Astrocyte of the spinal cord (primary cell): ENCODE results near the gene PINK1.
"Not testable (repeated sequence)": the region's sequence is repeated elsewhere in the genome, so short reads cannot be mapped to it uniquely, and the experiment has no call there.

ENCODE experiments used
- DNase-seq: peaks from one replicate; pipeline ENCODE4 v3.0.0; 2011; ENCODE audit warnings: low read depth, low spot score
- H3K4me3 ChIP-seq: 2 replicates; pipeline ENCODE4 v1.5.1; 2011; ENCODE audit warnings: low read depth, mild to moderate bottlenecking, low read length, moderate library complexity
- in situ Hi-C: cut with HindIII; loops from 2 replicates; pipeline ENCODE4 v1.10.0; 2017; ENCODE audit warnings: low sequenced_read_pairs
- TF ChIP-seq, protein P1 (sequence below): IDR thresholded peaks from 2 replicates; pipeline ENCODE4 v1.5.1; 2012; ENCODE audit warnings: low read depth, mild to moderate bottlenecking, low read length, inconsistent platforms

Gene PINK1

DNA sequence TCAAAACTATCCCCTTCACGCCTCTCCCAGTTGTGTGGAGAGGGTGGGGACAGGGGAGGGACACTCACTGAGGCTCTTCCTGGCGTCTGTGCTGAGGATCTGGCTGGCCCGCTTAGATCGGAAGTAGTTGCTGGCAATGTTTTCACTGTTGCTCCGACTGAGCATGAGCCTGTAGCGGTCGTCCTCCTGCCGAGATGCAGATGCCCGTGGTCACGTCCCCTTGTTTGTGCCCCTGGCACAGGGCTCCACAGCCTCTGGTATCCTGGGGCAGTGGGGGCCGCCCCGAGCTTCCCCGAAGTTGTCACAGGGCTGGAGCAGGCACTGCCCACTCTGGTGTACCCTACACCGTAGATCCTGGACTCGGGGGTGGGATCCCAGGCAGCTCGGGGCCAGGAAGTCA, 32.9 kb downstream of the PINK1 start:
- no peak for DNase-seq
- in situ Hi-C loops: no loop called here
- no peak overlapping the region for H3K4me3 ChIP-seq
- TF ChIP-seq, protein P1, sequence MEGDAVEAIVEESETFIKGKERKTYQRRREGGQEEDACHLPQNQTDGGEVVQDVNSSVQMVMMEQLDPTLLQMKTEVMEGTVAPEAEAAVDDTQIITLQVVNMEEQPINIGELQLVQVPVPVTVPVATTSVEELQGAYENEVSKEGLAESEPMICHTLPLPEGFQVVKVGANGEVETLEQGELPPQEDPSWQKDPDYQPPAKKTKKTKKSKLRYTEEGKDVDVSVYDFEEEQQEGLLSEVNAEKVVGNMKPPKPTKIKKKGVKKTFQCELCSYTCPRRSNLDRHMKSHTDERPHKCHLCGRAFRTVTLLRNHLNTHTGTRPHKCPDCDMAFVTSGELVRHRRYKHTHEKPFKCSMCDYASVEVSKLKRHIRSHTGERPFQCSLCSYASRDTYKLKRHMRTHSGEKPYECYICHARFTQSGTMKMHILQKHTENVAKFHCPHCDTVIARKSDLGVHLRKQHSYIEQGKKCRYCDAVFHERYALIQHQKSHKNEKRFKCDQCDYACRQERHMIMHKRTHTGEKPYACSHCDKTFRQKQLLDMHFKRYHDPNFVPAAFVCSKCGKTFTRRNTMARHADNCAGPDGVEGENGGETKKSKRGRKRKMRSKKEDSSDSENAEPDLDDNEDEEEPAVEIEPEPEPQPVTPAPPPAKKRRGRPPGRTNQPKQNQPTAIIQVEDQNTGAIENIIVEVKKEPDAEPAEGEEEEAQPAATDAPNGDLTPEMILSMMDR: no peak

DNA sequence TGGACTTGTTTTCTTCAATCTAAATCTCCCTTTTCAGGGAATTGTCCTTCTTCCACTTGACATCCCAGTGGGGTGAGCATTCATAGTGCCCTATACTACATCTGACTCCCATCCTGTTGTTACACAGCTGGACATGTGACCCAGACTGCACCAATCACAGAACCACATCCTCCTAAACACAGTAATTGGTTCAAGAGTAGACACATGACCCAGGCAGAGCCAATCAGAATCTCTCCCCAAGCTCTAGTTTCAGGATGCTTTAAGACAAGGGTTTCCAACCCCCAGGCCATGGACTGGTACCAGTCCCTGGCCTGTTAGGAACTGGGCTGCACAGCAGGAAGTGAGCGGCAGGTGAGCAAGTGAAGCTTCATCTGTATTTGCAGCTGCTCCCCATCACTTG, 33.5 kb downstream of the PINK1 start:
- no peak for DNase-seq
- TF ChIP-seq, protein P1: no peak
- in situ Hi-C loops: no loop called here
- no peak overlapping the region for H3K4me3 ChIP-seq

DNA sequence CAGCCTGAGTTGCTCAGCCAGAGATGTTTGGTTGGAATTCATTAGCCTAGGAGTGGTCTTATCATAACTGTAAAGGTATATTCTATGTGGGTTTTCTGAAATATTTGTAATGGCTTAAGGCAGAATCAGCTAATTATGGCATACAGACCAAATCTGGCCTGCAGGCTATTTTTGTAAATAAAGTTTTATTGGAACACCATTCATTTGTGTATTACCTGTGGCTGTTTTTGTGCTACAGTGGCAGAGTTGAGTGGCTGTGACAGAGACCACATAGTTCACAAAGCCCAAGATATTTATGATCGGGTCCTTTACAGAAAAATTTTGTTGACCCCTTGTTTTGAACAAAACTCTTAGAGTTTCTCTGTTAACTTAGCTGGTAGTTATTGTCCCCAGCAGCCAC, 35.3 kb downstream of the PINK1 start:
- no peak for DNase-seq
- TF ChIP-seq, protein P1: no peak
- in situ Hi-C loops: no loop called here
- H3K4me3 ChIP-seq: no peak overlapping the region

DNA sequence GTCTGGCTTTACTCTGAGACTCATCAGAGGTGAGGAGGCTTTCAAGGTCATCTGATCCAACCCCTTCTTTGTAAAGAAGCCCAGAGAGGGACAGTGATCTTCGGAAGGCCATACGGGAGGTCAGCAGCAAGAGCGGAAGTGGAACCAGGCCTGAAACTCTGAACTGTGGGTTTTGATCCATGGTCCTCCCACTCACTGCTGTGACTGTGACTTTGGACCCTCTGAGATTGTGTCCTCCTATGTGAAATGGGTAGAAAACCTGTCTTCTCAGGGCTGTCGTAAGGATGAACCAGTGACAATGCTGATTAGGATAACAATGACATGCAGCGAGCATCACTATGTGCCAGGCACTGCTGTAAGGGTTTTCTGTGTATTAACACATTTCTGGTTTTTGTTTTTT, 37.7 kb downstream of the PINK1 start:
- in situ Hi-C loops: no loop called here
- DNase-seq: no peak
- H3K4me3 ChIP-seq: no peak overlapping the region
- TF ChIP-seq, protein P1: no peak

DNA sequence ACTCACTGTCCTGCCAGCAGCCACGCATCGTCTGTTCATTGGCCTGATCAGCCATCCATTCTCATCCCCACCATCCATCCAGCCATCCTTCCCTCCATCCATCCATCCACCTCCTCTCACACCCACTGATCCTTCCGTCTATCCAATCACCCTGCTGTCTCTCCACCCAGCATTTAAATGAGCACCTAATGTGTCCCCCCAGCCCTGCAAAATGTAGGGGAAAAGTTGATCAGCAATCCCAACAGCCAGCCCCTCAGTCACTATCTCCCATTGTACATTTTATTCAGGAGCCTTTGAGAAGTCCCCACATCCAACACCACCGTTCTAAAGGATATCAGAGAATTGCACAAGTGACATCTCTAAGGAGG, 39.0 kb downstream of the PINK1 start:
- DNase-seq: no peak
- in situ Hi-C loops: no loop called here
- TF ChIP-seq, protein P1: no peak
- H3K4me3 ChIP-seq: no peak overlapping the region

DNA sequence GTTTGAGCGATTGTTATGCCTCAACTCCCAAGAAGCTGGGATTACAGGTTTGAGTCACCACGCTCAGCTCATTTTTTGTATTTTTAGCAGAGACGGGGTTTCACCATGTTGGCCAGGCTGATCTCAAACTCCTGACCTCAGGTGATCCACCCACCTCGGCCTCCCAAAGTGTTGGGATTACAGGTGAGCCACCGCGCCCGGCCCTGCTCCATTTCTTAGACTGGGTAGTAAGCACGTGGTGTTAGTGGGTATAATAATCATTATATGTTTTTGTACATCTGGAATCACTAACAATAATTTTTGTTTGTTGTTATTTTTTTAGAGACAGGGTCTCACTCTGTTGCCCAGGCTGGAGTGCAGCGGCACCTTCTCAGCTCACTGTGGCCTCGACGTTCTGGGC, 40.4 kb downstream of the PINK1 start:
- in situ Hi-C loops, DNase-seq, H3K4me3 ChIP-seq: not testable (repeated sequence)

DNA sequence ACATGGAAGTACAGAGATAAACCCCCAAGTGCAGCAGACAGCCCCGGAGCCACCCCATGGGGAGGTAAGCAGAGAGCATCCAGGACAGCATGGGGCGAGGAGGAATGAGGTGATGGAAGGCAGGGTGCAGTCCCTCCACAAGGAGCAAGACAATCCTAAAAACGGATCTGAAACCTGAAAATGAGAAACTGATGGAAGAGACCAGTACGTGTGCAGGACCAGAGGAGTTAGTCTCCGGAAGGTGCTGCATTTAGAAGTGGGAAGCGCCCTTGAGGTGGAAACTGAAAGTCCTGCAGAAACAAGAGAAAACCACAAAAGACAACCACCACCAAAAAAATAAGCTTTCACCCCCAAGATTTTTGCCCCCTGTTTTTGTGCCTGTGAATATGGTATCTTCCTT, 45.3 kb downstream of the PINK1 start:
- in situ Hi-C loops: no loop called here
- TF ChIP-seq, protein P1: no peak
- no peak overlapping the region for H3K4me3 ChIP-seq
- no peak for DNase-seq
